ENCODE data around the gene OR5H15. TPM values are rescaled to one million over a fixed set of nuclear protein-coding genes. Genes with fewer than 3 reads are reported as not detected.

OR5H15 gene
- not detected in 2 replicates for polyA plus RNA-seq
- not detected in 2 replicates for polyA minus RNA-seq

- H3K4me2 ChIP-seq (ENCODE audit: low read length) = no peak within 1 kb of the TSS
- H3K4me3 ChIP-seq (ENCODE audit: low read length) = no peak within 1 kb of the TSS
- H3K9me2 ChIP-seq (ENCODE audit: insufficient read depth, low read length) = no peaks in the 10 kb centered on the region
- no peaks in the 10 kb centered on the region for H3F3A ChIP-seq (ENCODE audit: insufficient read depth, low read length, poor library complexity, severe bottlenecking)
- no peaks in the 10 kb centered on the region for H3K9me3 ChIP-seq (ENCODE audit: low read length)
- H3K79me2 ChIP-seq (replicated peaks; ENCODE audit: insufficient read depth, low read length) = no peaks in the 10 kb centered on the region
- H3K36me3 ChIP-seq (ENCODE audit: insufficient read depth, low read length) = no peaks in the 10 kb centered on the region
- no peaks in the 10 kb centered on the region for H3K27me3 ChIP-seq (ENCODE audit: insufficient read depth, low read depth, low read length)
- no peaks in the 10 kb centered on the region for H4K20me1 ChIP-seq (ENCODE audit: insufficient read depth)
- no peak within 1 kb of the TSS for H3K27ac ChIP-seq (ENCODE audit: low read length)
- TF ChIP-seq SMC3 (conservative IDR thresholded peaks at IDR 0.05; ENCODE audit: poor library complexity) (no peak), POLR2AphosphoS5 (IDR thresholded peaks at IDR 0.05) (no peak), EP300 (conservative IDR thresholded peaks at IDR 0.05; ENCODE audit: poor library complexity, severe bottlenecking) (no peak), TAF1 (IDR thresholded peaks at IDR 0.05; ENCODE audit: low read depth) (no peak), MXI1 (conservative IDR thresholded peaks at IDR 0.05; ENCODE audit: poor library complexity, severe bottlenecking) (no peak), EZH2 (IDR thresholded peaks at IDR 0.05; ENCODE audit: borderline replicate concordance, insufficient read depth, low read length, poor library complexity, severe bottlenecking) (no peak), RAD21 (conservative IDR thresholded peaks at IDR 0.05) (no peak)
- TF ChIP-seq, protein P1, sequence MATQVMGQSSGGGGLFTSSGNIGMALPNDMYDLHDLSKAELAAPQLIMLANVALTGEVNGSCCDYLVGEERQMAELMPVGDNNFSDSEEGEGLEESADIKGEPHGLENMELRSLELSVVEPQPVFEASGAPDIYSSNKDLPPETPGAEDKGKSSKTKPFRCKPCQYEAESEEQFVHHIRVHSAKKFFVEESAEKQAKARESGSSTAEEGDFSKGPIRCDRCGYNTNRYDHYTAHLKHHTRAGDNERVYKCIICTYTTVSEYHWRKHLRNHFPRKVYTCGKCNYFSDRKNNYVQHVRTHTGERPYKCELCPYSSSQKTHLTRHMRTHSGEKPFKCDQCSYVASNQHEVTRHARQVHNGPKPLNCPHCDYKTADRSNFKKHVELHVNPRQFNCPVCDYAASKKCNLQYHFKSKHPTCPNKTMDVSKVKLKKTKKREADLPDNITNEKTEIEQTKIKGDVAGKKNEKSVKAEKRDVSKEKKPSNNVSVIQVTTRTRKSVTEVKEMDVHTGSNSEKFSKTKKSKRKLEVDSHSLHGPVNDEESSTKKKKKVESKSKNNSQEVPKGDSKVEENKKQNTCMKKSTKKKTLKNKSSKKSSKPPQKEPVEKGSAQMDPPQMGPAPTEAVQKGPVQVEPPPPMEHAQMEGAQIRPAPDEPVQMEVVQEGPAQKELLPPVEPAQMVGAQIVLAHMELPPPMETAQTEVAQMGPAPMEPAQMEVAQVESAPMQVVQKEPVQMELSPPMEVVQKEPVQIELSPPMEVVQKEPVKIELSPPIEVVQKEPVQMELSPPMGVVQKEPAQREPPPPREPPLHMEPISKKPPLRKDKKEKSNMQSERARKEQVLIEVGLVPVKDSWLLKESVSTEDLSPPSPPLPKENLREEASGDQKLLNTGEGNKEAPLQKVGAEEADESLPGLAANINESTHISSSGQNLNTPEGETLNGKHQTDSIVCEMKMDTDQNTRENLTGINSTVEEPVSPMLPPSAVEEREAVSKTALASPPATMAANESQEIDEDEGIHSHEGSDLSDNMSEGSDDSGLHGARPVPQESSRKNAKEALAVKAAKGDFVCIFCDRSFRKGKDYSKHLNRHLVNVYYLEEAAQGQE (IDR thresholded peaks at IDR 0.05; ENCODE audit: borderline replicate concordance) = no peak
- TF ChIP-seq, protein P2, sequence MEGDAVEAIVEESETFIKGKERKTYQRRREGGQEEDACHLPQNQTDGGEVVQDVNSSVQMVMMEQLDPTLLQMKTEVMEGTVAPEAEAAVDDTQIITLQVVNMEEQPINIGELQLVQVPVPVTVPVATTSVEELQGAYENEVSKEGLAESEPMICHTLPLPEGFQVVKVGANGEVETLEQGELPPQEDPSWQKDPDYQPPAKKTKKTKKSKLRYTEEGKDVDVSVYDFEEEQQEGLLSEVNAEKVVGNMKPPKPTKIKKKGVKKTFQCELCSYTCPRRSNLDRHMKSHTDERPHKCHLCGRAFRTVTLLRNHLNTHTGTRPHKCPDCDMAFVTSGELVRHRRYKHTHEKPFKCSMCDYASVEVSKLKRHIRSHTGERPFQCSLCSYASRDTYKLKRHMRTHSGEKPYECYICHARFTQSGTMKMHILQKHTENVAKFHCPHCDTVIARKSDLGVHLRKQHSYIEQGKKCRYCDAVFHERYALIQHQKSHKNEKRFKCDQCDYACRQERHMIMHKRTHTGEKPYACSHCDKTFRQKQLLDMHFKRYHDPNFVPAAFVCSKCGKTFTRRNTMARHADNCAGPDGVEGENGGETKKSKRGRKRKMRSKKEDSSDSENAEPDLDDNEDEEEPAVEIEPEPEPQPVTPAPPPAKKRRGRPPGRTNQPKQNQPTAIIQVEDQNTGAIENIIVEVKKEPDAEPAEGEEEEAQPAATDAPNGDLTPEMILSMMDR (IDR thresholded peaks at IDR 0.05; ENCODE audit: poor library complexity, severe bottlenecking) = no peak
- H2AFZ ChIP-seq (ENCODE audit: low read depth, low read length) = no peak within 1 kb of the TSS
- H3K9ac ChIP-seq (ENCODE audit: low read length) = no peak within 1 kb of the TSS
These were observed at the start of gene OR5H15 for GRCh38 chr3:98166396-98166795. Gene OR5H15 (plus strand): TSS chr3:98166696. CDS start chr3:98168700, 2,004 bp downstream.

- Histone ChIP-seq H3K27me3 (ENCODE audit: insufficient read depth, low read depth, low read length) (no peaks in the 10 kb centered on the region), H3K9ac (ENCODE audit: low read length) (no peak within 1 kb of the TSS), H4K20me1 (ENCODE audit: insufficient read depth) (no peaks in the 10 kb centered on the region), H3K9me3 (ENCODE audit: low read length) (no peaks in the 10 kb centered on the region), H3F3A (ENCODE audit: insufficient read depth, low read length, poor library complexity, severe bottlenecking) (no peaks in the 10 kb centered on the region), H3K27ac (ENCODE audit: low read length) (no peak within 1 kb of the TSS), H3K9me2 (ENCODE audit: insufficient read depth, low read length) (no peaks in the 10 kb centered on the region), H3K79me2 (replicated peaks; ENCODE audit: insufficient read depth, low read length) (no peaks in the 10 kb centered on the region), H2AFZ (ENCODE audit: low read depth, low read length) (no peak within 1 kb of the TSS), H3K36me3 (ENCODE audit: insufficient read depth, low read length) (no peaks in the 10 kb centered on the region), H3K4me2 (ENCODE audit: low read length) (no peak within 1 kb of the TSS), H3K4me3 (ENCODE audit: low read length) (no peak within 1 kb of the TSS)
- no peak for TF ChIP-seq RAD21 (conservative IDR thresholded peaks at IDR 0.05)
- TF ChIP-seq SMC3 (conservative IDR thresholded peaks at IDR 0.05; ENCODE audit: poor library complexity) = no peak
- TF ChIP-seq TAF1 (IDR thresholded peaks at IDR 0.05; ENCODE audit: low read depth) = no peak
- no peak for TF ChIP-seq POLR2AphosphoS5 (IDR thresholded peaks at IDR 0.05)
These were observed 36.1 kb upstream of the OR5H15 start, which contains the start of gene OR5H1 for GRCh38 chr3:98130421-98130820. Gene OR5H1 (plus strand): TSS chr3:98130721. CDS start chr3:98132698, 1,977 bp downstream.
